HG02798 (cell line): ENCODE data around the gene GASK1B.

Source experiments
- ATAC-seq: cut with Tn5 transposase; IDR thresholded peaks from one replicate; pipeline ENCODE4 v1.9.1; 2021; ENCODE audit warnings: mild to moderate bottlenecking; ENCODE audit not compliant: unreplicated experiment, poor library complexity

Gene GASK1B

DNA sequence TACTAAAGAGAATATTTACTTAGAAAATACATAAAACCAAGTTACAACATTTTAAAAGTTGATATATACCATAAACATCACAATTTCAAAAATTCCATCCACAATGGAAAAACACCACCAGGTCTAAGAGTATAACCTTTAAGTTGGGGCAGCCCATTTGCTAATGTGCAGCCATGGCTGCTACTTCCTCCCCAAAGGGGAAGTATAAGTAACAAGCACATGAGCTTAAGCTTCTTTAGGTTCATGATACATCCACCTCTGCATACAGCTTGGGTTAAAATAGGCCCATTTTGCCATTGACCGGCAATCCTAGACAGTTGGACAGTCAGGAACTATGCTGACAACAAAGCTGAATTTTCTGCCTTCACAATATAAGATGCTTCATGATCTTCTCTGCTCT, 16.6 kb upstream of the GASK1B start:
- no peak for ATAC-seq

DNA sequence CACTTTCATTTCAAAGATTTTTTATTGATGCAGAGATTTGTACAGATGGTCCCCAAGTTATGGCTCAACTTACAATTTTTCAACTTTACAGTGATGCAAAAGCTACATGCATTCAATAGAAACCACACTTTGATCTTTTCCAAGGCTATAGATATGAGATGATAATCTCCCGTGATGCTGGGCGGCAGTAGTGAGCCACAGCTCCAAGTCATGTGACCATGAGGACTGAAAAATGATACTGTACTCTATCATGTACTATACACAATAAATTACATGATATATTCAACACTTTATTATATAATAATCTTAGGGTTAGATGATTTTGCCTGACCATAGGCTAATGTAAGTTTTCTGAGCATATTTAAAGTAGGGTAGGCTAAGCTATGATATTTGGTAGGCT, 14.0 kb upstream of the GASK1B start:
- no peak for ATAC-seq

DNA sequence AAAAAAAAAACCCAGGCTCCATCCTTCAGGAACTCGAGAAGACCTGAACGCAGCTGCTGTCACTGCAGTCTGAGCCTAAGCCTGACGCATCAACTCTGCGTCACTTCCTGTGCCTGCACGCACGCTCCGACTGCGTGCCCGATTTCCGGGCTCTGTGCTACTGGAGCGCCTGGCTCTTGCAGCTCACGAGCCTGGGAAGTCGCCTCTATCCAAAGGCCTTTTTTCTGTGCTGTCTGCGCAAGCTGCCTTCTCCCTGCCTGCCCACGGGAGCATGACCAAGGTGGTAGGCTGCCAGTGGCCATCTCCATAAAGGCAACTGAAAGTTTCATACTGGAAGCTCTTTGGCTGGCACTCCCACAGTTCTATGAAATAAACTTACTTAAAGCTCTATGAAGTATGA, 9.9 kb upstream of the GASK1B start:
- ATAC-seq, result no peak

DNA sequence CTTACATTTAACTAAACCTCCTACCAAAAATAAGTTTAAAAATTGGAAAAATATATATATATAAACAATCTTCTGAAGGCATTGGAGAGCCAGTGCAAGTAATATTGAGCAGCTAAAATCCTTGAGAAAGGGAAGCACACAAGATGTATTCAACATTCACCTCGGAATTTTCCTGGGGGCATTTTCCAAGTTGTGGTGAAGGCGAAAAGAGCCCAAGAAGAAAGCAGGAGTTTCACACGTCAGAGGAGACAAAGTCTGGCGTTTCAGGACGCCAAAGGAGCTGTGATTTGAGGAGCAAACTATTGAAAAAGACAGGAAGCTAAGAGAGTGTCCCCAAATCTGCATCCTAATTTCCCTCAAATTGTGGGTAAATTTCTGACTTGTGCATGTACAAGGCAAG, 9.1 kb upstream of the GASK1B start:
- no peak for ATAC-seq

DNA sequence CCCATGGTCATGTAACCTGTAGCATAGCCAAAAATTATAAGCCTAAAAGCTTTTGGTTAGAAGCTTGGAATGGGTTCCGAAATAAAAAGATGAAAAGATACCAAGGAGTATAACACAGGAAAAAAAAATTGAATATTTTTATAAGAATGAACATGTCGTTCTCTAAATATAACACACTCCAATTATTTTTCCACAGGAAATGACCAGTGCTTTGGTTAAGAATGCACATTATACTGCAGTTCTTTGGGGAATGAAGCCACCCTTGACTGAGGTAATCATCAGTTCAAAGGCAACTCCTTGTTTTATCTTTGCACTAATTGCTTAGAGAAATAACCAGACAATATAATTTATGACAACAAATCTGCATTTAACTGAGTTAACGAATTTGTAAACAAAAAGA, 6.6 kb upstream of the GASK1B start:
- no peak for ATAC-seq

DNA sequence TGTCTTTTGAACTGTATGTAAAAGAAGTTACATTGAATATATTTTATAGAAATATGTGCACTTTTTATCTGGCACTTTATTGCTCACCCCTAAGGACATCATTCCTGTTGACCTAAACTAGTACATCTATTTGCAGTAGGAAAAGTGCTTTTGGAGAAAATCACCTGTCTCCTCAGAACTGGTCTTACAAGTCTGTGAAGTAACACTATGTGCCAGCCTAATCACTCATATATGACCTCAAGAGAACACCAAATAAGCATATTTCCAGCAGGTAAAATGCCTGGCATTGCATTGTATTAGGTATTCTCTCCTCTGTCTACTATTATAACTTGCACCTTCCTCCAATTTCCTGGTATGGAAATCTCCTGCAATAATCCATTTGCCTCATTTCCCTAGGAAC, 4.0 kb upstream of the GASK1B start:
- ATAC-seq, result no peak

DNA sequence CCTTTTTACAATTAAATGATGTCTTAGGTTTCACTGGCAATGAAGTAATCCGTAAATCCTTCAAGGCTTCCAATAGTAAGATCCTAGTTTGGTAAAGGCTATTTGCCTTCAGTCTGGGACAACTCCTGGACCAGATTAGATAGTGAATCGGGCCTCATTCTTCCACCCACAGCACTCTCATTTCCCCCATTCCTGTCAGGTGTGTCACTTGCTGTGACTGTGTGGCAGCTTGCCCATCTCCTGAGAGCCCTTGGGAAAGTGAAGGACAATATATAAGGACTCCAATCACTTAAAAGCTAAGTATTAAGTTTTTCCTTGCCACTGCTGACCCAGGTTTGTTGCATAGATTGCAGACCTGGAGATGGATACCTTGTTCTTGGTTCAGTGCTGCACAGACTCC, 3.3 kb upstream of the GASK1B start:
- no peak for ATAC-seq

DNA sequence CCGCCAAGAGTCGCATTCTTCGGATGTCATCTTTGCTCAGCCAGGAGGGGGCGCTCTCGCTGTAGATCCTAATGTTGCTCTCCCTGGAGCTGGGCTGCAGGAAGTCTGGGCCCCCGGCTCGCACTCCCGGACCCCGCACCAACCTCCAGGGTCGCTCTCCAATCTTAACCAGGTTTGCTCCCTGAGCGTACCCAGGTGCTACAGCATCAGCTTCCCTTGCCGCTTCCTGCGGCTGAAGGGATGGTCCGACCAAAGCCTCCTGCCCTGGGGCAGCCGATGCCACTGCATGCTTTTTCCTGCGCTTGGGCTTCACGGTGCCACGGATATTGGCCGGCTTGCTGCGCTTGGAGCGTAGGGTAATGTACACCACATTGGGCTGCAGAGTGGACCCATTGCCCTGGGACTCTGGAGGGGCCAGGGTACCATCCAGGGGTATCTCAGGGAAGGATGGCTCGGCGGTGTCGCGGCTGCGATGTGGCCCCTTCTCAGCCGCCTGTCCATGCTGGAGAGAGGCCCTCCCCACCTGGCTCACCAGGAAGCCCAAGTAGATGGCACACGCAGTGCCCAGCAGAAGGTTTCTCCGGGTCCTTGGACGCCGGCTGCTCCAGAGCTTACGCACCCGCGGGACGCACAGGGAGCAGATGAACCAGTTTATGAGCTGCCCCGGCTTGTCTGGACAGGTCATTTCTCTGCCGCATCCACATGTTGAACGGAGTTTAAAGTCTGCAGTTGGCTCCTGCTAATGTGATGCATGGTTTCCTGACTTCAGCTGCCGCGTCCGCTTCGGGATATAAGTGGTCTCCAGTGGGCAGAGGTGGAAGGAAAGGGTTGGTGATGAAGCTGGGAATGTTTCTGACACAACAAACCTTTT, 1.9 kb downstream of the GASK1B start:
- ATAC-seq, result no peak

DNA sequence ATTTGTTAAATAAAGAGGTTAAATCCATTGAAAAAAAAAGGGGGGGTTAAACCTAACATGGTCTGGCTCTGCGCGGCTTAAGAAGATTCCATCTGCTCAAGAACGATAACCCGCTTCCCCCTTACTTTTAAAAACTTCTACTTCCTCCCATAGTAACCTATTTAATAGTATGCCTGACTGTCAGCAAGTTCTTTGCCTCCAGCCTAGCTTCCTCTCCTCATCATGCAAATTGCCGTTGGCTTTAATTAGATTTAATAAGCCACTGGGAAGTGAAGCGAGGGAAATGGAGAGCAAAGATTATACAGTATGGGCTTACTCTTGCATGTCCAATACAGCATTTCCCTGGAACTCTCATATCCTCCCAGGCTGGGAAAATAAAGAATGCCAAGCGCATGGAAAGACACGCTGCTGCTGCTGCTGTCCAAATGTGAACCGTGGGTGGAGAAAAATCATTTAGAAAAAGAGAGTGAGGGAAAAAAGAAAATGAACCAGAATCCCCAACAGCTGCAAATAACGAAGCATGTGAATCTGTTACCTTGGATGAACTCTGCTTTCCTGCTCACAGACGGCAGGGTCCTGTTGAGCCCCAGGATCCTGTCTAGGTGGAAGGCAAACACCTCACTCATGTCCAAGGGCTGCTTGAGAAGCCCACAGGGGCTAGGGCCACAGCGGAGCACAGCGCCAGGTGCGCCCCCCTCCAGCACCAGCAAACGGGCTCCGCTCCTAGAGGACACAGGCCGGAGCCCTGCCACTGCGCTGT, 2.7 kb downstream of the GASK1B start:
- ATAC-seq, result no peak

DNA sequence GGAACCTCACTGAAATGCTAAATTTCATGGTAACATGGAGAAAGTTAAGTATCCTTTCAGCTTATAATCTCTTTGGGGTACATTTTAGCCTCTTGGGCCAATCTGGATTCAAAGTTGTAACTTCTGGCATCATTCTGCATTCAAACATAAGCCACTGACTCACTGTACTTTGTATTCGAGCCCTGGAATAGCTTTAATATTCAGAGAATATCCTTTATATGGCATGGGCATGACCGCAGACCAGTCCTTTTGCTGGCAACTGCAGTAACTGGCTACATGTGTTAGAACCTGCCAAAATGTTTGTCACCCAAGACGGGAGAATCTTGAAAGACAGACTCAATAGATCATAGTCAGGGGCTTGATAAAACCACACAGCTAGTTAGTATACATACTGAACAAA, 3.3 kb downstream of the GASK1B start:
- ATAC-seq, result no peak

DNA sequence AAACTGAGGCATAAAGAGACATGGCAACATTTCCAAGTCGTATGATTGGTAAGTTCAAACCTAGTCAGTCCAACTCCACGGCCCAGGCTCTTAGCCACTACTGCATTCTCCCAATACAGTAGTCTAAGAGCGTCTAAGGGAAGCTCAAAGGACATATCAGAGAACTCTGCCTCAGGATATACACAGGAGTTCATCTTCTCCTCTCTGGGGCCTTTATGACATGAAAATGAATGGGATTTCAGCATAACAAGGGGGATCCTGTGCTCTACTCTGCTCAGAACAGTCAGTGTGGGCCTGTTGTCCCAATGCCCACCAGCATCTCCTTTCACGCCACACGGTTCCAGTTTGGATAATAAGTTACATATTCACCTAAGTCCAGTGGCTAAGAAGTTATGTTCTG, 4.2 kb downstream of the GASK1B start:
- ATAC-seq, result no peak

DNA sequence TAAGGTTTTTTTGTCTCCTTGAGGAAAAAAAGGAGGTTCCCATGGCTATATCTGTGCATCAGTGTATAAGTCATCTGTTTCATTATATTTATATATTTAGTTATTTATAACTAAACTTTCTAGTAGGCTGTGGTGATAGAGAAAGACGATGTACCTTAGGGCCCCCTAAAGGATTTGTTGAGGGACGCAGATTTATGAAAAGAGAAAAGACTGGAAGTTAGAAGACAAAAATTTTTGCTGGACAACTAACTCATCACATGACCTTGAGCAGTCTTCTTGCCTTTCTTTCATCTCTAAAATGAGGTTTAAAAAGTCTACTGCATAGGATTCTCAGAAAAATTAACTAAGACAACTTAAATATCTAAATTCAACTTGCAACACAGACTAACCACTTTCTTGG, 6.1 kb downstream of the GASK1B start:
- ATAC-seq, result no peak

DNA sequence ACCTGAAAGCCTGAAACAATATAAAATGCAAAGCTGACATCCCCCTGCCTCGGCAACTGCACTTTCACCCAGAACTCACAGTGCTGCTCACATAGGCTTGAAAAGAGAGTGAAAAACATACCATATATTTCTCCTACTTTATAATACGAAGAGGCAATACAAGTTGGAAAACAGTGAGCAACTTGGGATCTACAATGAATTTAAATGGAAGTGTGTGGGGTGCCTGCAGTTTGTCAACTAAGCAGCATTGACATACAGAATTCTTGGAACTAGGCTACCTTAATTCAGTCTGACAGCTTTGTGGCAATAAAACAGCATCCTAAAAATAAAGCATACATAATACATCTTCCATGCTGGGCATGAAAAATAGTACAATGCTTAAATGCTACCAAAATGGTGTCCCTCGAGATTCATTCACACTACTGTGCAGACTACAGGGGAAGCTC, 8.0 kb downstream of the GASK1B start:
- ATAC-seq, result no peak

DNA sequence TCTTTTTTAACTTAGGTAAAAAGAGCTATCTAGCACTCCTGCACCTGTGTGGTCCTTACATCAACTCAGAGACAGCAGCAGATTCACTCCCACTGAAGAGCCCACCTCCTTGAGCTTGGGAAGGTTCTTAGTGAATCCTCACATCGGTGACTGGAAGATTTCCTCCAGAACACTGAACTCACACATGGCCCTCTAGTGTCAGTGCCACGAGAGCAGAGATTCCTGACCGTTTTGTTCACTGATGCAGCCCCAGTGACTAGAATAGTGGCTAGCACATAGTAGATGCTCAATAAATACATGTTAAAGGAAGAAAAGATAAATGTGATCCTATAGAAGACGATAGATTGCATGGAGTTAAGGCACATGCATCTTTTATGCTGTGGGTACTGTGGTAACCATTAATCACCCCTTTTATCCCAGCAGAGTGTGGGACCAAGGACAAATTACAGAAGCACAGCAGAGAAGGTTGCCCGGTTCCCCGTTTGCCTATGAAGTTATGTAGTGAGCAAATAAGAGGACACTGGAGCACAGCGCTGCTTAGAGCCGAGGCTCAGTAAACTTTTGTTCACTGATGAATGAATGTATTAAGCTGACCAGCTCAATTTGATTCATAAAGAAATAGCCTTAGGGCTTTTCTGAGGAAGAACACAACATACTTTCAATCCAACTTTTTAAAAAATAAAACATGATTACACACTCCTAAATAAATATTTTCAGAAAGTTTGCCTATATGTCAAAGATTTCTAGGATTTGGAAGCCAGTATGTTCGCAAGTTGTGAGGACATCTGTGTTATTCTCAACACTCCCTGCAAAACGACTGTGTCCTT, 8.7 kb downstream of the GASK1B start:
- ATAC-seq, result no peak

DNA sequence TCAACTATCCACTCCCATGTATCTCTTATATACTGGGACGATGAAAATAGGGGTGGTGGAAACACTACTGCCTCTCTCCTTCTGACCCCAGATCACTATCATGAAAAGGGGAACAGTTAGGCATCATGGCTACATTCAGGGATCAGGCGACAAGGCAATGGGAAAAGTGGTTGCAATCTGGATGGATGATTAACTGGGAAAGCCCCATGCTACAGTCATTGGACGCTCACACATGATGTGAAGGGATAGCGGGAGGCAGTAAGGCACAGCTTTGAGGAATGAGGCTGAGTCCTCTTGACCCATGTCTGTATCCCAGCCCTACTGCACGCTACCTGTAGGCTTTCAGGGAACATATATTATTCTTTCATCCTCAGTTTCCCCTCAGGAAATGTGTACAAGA, 10.2 kb downstream of the GASK1B start:
- ATAC-seq, result no peak

DNA sequence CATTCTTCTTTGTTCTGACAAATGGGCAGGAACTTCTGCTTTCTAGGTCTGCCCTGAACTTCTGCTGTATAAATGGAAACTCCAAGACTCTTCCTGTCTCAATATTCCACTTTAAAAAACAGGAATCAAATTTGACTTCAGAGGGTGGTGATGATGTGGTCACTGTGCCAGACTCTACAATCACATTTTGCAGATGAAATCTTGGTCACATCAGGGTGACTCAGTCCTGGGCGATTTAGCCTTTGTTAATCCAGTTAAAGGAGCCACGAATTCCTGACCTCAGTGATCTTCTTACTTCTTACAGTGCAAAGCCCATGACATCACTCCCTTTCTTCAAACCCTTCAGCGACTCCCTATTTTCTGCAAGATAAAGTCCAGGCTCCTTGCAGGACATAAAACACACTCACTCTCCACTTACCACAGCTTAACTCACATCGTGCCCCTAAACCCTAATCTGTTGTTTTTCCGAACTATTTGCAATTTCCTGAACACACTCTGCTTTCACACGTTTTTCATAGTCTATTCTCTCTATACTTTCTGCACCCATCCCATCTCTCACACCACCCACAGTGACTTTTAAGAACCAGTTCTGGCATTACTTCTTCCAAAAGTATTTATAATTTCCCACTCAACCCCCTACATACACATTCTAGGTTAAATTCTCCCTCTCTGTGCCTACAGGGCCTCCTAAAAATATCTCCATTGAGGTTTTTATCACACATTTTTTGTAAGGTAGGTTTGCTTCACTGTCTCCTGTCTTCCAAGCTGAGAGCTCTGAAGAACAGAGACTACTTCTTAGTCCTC, 11.1 kb downstream of the GASK1B start:
- ATAC-seq, result no peak

DNA sequence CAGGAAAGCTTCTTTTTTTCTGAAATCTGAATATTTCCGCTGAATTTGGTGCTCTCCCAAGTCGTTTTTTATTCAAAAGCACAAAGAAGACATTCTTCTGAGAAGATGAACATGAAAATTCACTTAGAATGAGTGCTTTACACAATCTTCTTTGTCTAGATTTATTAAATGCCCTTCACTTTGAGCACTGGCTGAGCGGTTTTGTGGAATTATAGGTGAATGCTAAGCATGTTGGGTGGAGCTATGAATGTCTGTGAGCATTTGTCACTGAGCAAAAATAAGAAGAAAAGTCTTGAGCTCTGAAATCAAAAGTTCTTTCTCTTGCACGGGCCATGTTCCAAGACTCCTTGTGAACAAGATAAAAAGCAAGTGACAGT, 13.1 kb downstream of the GASK1B start:
- no peak for ATAC-seq

DNA sequence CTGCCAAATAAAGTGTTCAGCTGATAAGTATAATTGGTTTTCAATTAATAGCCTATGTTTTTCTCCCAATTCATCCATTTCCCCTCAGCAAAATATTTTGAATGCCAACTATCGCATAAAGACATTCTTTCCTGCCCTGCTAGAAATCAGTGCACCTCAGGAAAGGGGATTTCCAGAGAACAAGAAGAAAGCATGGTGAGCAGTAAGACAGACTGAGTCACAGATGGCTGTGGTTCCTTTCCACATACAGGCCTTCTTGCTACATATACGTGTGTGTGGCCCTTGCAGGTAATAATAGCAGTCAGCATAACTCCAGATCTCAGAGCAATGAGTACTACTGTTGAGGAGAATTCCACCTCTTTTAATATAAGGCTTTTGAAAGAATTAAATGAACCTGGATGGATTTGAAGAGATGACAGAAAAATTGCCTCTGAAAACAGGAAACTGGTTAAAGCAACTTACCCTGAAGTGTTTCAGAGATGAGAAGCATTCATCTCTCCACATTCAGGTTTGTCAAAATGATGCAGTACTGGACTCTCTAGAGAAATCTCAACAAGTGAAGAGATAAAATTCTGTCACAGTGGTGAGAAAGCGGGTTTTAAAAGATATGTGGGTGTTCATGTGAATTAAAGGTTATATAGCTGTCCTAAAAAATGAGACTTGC, 13.6 kb downstream of the GASK1B start:
- ATAC-seq, result no peak

DNA sequence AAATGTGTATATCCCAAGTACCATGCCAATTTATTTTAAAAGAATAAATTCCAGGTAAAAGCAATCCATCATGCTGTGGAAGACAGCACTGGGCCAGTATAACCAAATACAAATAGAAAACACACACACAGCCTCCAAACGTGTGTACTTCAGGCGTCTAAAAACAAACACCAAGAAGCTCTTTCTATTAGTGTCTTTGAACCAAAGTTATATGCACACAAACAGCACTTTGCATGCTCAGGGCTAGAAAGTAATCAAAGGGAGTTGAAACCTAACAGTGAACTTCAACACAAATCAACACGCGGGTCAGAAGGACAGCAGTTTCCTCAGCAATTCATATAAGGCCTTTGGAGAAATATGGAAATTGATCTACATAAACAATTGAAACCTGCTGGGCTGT, 15.4 kb downstream of the GASK1B start:
- ATAC-seq, result no peak
